ENCODE data around the gene CAMKMT.

Gene CAMKMT

GRCh38 chr2:44706681-44707553 lies 345.2 kb downstream of the CAMKMT start:
- Histone ChIP-seq H2BK12ac (ENCODE audit: low read length) (no peak overlapping the region), H3K9ac (ENCODE audit: low read depth, low read length, poor library complexity) (no peak overlapping the region), H2BK5ac (ENCODE audit: low read length) (no peak overlapping the region), H3K9me3 (replicated peaks in 1 of 2; ENCODE audit: control insufficient read depth in 2 of 2, insufficient read depth in 1 of 2, low read depth in 1 of 2, low read length in 2 of 2) (no peaks in the 10 kb centered on the region), H3K4me3 (ENCODE audit: low read length in 2 of 2) (no peak overlapping the region), H3K4ac (ENCODE audit: low read length) (no peak overlapping the region), H3K27me3 (ENCODE audit: control insufficient read depth in 3 of 3, insufficient read depth in 3 of 3, low read depth in 1 of 3, low read length in 3 of 3) (no peaks in the 10 kb centered on the region), H3K23ac (ENCODE audit: low read depth, low read length, poor library complexity) (no peak overlapping the region), H3K18ac (ENCODE audit: low read length) (no peak overlapping the region), H4K8ac (ENCODE audit: low read depth, low read length) (no peak overlapping the region), H2BK120ac (ENCODE audit: low read depth, low read length) (no peak overlapping the region), H3K14ac (ENCODE audit: low read length) (no peak overlapping the region), H3K27ac (replicated peaks; ENCODE audit: low read length) (peak overlapping the region; percentile 93), H2AK5ac (ENCODE audit: low read depth, low read length) (no peak overlapping the region), H3K4me1 (ENCODE audit: control insufficient read depth in 2 of 2, insufficient read depth in 1 of 2, low read depth in 1 of 2, low read length in 2 of 2) (peaks cover 7 to 52% of the 10 kb centered on the region in 2 donors), H2BK15ac (ENCODE audit: low read length) (no peak overlapping the region), H3K36me3 (replicated peaks in 1 of 2; ENCODE audit: control insufficient read depth in 2 of 2, insufficient read depth in 2 of 2, low read length in 2 of 2) (no peaks in the 10 kb centered on the region), H4K91ac (ENCODE audit: low read depth, low read length, poor library complexity) (no peak overlapping the region), H3K4me2 (ENCODE audit: insufficient read depth, low read length, poor library complexity, severe bottlenecking) (peak overlapping the region; percentile 27), H2AFZ (ENCODE audit: low read length) (no peak overlapping the region), H3K79me1 (ENCODE audit: low read depth, low read length) (no peaks in the 10 kb centered on the region)
- DNase-seq (ENCODE audit: low spot score): peak; percentile 42
- no CpG with 5 or more reads among the region's 10 CpGs for WGBS, 2 donors (ENCODE audit: extremely low coverage in 2 of 2, insufficient read length in 2 of 2, insufficient replicate concordance in 1 of 2)

GRCh38 chr2:44707945-44708660 lies 346.4 kb downstream of the CAMKMT start:
- Histone ChIP-seq H3K4me1 (ENCODE audit: control insufficient read depth in 2 of 2, insufficient read depth in 1 of 2, low read depth in 1 of 2, low read length in 2 of 2) (peaks cover 7 to 52% of the 10 kb centered on the region in 2 donors), H3K79me1 (ENCODE audit: low read depth, low read length) (no peaks in the 10 kb centered on the region), H3K23ac (ENCODE audit: low read depth, low read length, poor library complexity) (no peak overlapping the region), H3K9ac (ENCODE audit: low read depth, low read length, poor library complexity) (no peak overlapping the region), H4K91ac (ENCODE audit: low read depth, low read length, poor library complexity) (no peak overlapping the region), H4K8ac (ENCODE audit: low read depth, low read length) (no peak overlapping the region), H2BK15ac (ENCODE audit: low read length) (no peak overlapping the region), H3K4me2 (ENCODE audit: insufficient read depth, low read length, poor library complexity, severe bottlenecking) (peak overlapping the region; percentile 26), H3K14ac (ENCODE audit: low read length) (no peak overlapping the region), H2BK12ac (ENCODE audit: low read length) (no peak overlapping the region), H2BK120ac (ENCODE audit: low read depth, low read length) (no peak overlapping the region), H2BK5ac (ENCODE audit: low read length) (no peak overlapping the region), H2AFZ (ENCODE audit: low read length) (no peak overlapping the region), H3K36me3 (replicated peaks in 1 of 2; ENCODE audit: control insufficient read depth in 2 of 2, insufficient read depth in 2 of 2, low read length in 2 of 2) (no peaks in the 10 kb centered on the region), H3K4ac (ENCODE audit: low read length) (no peak overlapping the region), H3K27ac (replicated peaks; ENCODE audit: low read length) (peak overlapping the region; percentile 34), H3K18ac (ENCODE audit: low read length) (no peak overlapping the region), H2AK5ac (ENCODE audit: low read depth, low read length) (no peak overlapping the region), H3K9me3 (replicated peaks in 1 of 2; ENCODE audit: control insufficient read depth in 2 of 2, insufficient read depth in 1 of 2, low read depth in 1 of 2, low read length in 2 of 2) (no peaks in the 10 kb centered on the region), H3K4me3 (ENCODE audit: low read length in 2 of 2) (no peak overlapping the region), H3K27me3 (ENCODE audit: control insufficient read depth in 3 of 3, insufficient read depth in 3 of 3, low read depth in 1 of 3, low read length in 3 of 3) (no peaks in the 10 kb centered on the region)
- no CpG with 5 or more reads among the region's 4 CpGs for WGBS, 2 donors (ENCODE audit: extremely low coverage in 2 of 2, insufficient read length in 2 of 2, insufficient replicate concordance in 1 of 2)
- DNase-seq (ENCODE audit: low spot score): no peak

GRCh38 chr2:44708661-44709000 lies 346.9 kb downstream of the CAMKMT start:
- Histone ChIP-seq H3K9me3 (replicated peaks in 1 of 2; ENCODE audit: control insufficient read depth in 2 of 2, insufficient read depth in 1 of 2, low read depth in 1 of 2, low read length in 2 of 2) (no peaks in the 10 kb centered on the region), H2BK120ac (ENCODE audit: low read depth, low read length) (no peak overlapping the region), H4K8ac (ENCODE audit: low read depth, low read length) (no peak overlapping the region), H3K4me2 (ENCODE audit: insufficient read depth, low read length, poor library complexity, severe bottlenecking) (peak overlapping the region; percentile 26), H2BK5ac (ENCODE audit: low read length) (no peak overlapping the region), H3K14ac (ENCODE audit: low read length) (no peak overlapping the region), H3K9ac (ENCODE audit: low read depth, low read length, poor library complexity) (no peak overlapping the region), H3K79me1 (ENCODE audit: low read depth, low read length) (no peaks in the 10 kb centered on the region), H3K4me3 (ENCODE audit: low read length in 2 of 2) (no peak overlapping the region), H2AK5ac (ENCODE audit: low read depth, low read length) (no peak overlapping the region), H3K4me1 (ENCODE audit: control insufficient read depth in 2 of 2, insufficient read depth in 1 of 2, low read depth in 1 of 2, low read length in 2 of 2) (peaks cover 7 to 52% of the 10 kb centered on the region in 2 donors), H2BK15ac (ENCODE audit: low read length) (no peak overlapping the region), H3K18ac (ENCODE audit: low read length) (no peak overlapping the region), H3K23ac (ENCODE audit: low read depth, low read length, poor library complexity) (no peak overlapping the region), H3K36me3 (replicated peaks in 1 of 2; ENCODE audit: control insufficient read depth in 2 of 2, insufficient read depth in 2 of 2, low read length in 2 of 2) (no peaks in the 10 kb centered on the region), H4K91ac (ENCODE audit: low read depth, low read length, poor library complexity) (no peak overlapping the region), H3K27me3 (ENCODE audit: control insufficient read depth in 3 of 3, insufficient read depth in 3 of 3, low read depth in 1 of 3, low read length in 3 of 3) (no peaks in the 10 kb centered on the region), H3K27ac (replicated peaks; ENCODE audit: low read length) (peak overlapping the region; percentile 34), H3K4ac (ENCODE audit: low read length) (no peak overlapping the region), H2BK12ac (ENCODE audit: low read length) (no peak overlapping the region), H2AFZ (ENCODE audit: low read length) (no peak overlapping the region)
- no CpG with 5 or more reads among the region's 3 CpGs for WGBS, 2 donors (ENCODE audit: extremely low coverage in 2 of 2, insufficient read length in 2 of 2, insufficient replicate concordance in 1 of 2)
- DNase-seq (ENCODE audit: low spot score): no peak

- H2BK120ac ChIP-seq (ENCODE audit: low read depth, low read length): no peak overlapping the region
- H3K79me1 ChIP-seq (ENCODE audit: low read depth, low read length): no peaks in the 10 kb centered on the region
- H3K4me3 ChIP-seq (ENCODE audit: low read length in 2 of 2): no peak overlapping the region
- no peaks in the 10 kb centered on the region for H3K9me3 ChIP-seq (replicated peaks in 1 of 2; ENCODE audit: control insufficient read depth in 2 of 2, insufficient read depth in 1 of 2, low read depth in 1 of 2, low read length in 2 of 2)
- H3K4me2 ChIP-seq (ENCODE audit: insufficient read depth, low read length, poor library complexity, severe bottlenecking): no peak overlapping the region
- no peak overlapping the region for H3K27ac ChIP-seq (replicated peaks; ENCODE audit: low read length)
- H3K18ac ChIP-seq (ENCODE audit: low read length): no peak overlapping the region
- H3K36me3 ChIP-seq (replicated peaks in 1 of 2; ENCODE audit: control insufficient read depth in 2 of 2, insufficient read depth in 2 of 2, low read length in 2 of 2): no peaks in the 10 kb centered on the region
- no peak overlapping the region for H2BK12ac ChIP-seq (ENCODE audit: low read length)
- H3K27me3 ChIP-seq (ENCODE audit: control insufficient read depth in 3 of 3, insufficient read depth in 3 of 3, low read depth in 1 of 3, low read length in 3 of 3): no peaks in the 10 kb centered on the region
- DNase-seq (ENCODE audit: low spot score): no peak
- H2AFZ ChIP-seq (ENCODE audit: low read length): no peak overlapping the region
- no peak overlapping the region for H2BK5ac ChIP-seq (ENCODE audit: low read length)
- no peak overlapping the region for H3K23ac ChIP-seq (ENCODE audit: low read depth, low read length, poor library complexity)
- H3K4ac ChIP-seq (ENCODE audit: low read length): no peak overlapping the region
- peaks cover 6 to 18% of the 10 kb centered on the region in 2 donors for H3K4me1 ChIP-seq (ENCODE audit: control insufficient read depth in 2 of 2, insufficient read depth in 1 of 2, low read depth in 1 of 2, low read length in 2 of 2)
- H3K14ac ChIP-seq (ENCODE audit: low read length): no peak overlapping the region
- H2AK5ac ChIP-seq (ENCODE audit: low read depth, low read length): no peak overlapping the region
- WGBS, 2 donors (ENCODE audit: extremely low coverage in 2 of 2, insufficient read length in 2 of 2, insufficient replicate concordance in 1 of 2): no CpG with 5 or more reads among the region's 3 CpGs
- H2BK15ac ChIP-seq (ENCODE audit: low read length): no peak overlapping the region
- H4K91ac ChIP-seq (ENCODE audit: low read depth, low read length, poor library complexity): no peak overlapping the region
- no peak overlapping the region for H3K9ac ChIP-seq (ENCODE audit: low read depth, low read length, poor library complexity)
- no peak overlapping the region for H4K8ac ChIP-seq (ENCODE audit: low read depth, low read length)
Measured at GRCh38 chr2:44713170-44713569, 351.4 kb downstream of the CAMKMT start.
